Measurements from ENCODE around the gene RIMBP2. TPM values are rescaled to one million over a fixed set of nuclear protein-coding genes. Genes with fewer than 3 reads are reported as not detected.

The RIMBP2 gene
- total and polyA plus RNA-seq, 2 donors (not counting 1 experiment from before 2014, with no cell fraction given), result 0.17 TPM; not detected in 1

- no peaks in the 10 kb centered on the region for H4K20me1 ChIP-seq (ENCODE audit: control insufficient read depth, extremely low read depth, insufficient read depth, low read length)
- no peaks in the 10 kb centered on the region for H3K4me1 ChIP-seq (ENCODE audit: control insufficient read depth, extremely low read depth, insufficient read depth, low read length)
- no peaks in the 10 kb centered on the region for H3K36me3 ChIP-seq (ENCODE audit: control insufficient read depth, insufficient read depth, low read length)
- no peak overlapping the region for H2AFZ ChIP-seq (ENCODE audit: low read length)
- H3K27me3 ChIP-seq (ENCODE audit: control insufficient read depth, insufficient read depth, low read length), result no peaks in the 10 kb centered on the region
- no peak overlapping the region for H3K4me2 ChIP-seq (ENCODE audit: extremely low read depth, insufficient read depth, low read length)
- DNase-seq (ENCODE audit: low read depth in 2 of 2), result no peak
- no peak overlapping the region for H3K9ac ChIP-seq (ENCODE audit: insufficient read depth, low read length)
- no peak overlapping the region for H3K4me3 ChIP-seq (replicated peaks in 1 of 4; ENCODE audit: control extremely low read depth in 1 of 4, insufficient read depth in 1 of 4, low read depth in 3 of 4, low read length in 4 of 4)
- no peaks in the 10 kb centered on the region for H3K79me2 ChIP-seq (ENCODE audit: control insufficient read depth, insufficient read depth, low read length)
- no peak for TF ChIP-seq EZH2 (IDR thresholded peaks at IDR 0.05; ENCODE audit: low read length, missing control alignments)
- TF ChIP-seq CTCF (conservative IDR thresholded peaks at IDR 0.05 in 1 of 2, IDR thresholded peaks at IDR 0.05 in 1 of 2; ENCODE audit: low read depth in 1 of 2, low read length in 2 of 2), result no peak
- H3K27ac ChIP-seq (ENCODE audit: insufficient read depth, low read length), result no peak overlapping the region
- no peaks in the 10 kb centered on the region for H3K9me3 ChIP-seq (ENCODE audit: control insufficient read depth, insufficient read depth, low read depth, low read length)
Measured at GRCh38 chr12:130489293-130489692, 226.8 kb downstream of the RIMBP2 start.

- Histone ChIP-seq H3K4me3 (replicated peaks in 1 of 4; ENCODE audit: control extremely low read depth in 1 of 4, insufficient read depth in 1 of 4, low read depth in 3 of 4, low read length in 4 of 4) (no peak overlapping the region), H3K36me3 (ENCODE audit: control insufficient read depth, insufficient read depth, low read length) (no peaks in the 10 kb centered on the region), H3K4me2 (ENCODE audit: extremely low read depth, insufficient read depth, low read length) (no peak overlapping the region), H3K27me3 (ENCODE audit: control insufficient read depth, insufficient read depth, low read length) (no peaks in the 10 kb centered on the region), H2AFZ (ENCODE audit: low read length) (no peak overlapping the region), H3K79me2 (ENCODE audit: control insufficient read depth, insufficient read depth, low read length) (no peaks in the 10 kb centered on the region), H3K27ac (ENCODE audit: insufficient read depth, low read length) (no peak overlapping the region), H4K20me1 (ENCODE audit: control insufficient read depth, extremely low read depth, insufficient read depth, low read length) (no peaks in the 10 kb centered on the region), H3K4me1 (ENCODE audit: control insufficient read depth, extremely low read depth, insufficient read depth, low read length) (no peaks in the 10 kb centered on the region), H3K9ac (ENCODE audit: insufficient read depth, low read length) (no peak overlapping the region), H3K9me3 (ENCODE audit: control insufficient read depth, insufficient read depth, low read depth, low read length) (no peaks in the 10 kb centered on the region)
- TF ChIP-seq CTCF (conservative IDR thresholded peaks at IDR 0.05 in 1 of 2, IDR thresholded peaks at IDR 0.05 in 1 of 2; ENCODE audit: low read depth in 1 of 2, low read length in 2 of 2) (no peak), EZH2 (IDR thresholded peaks at IDR 0.05; ENCODE audit: low read length, missing control alignments) (no peak)
- DNase-seq (ENCODE audit: low read depth in 2 of 2), result no peak
Measured at GRCh38 chr12:130488358-130488710, 227.8 kb downstream of the RIMBP2 start.

- H3K36me3 ChIP-seq (ENCODE audit: control insufficient read depth, insufficient read depth, low read length), result no peaks in the 10 kb centered on the region
- no peaks in the 10 kb centered on the region for H4K20me1 ChIP-seq (ENCODE audit: control insufficient read depth, extremely low read depth, insufficient read depth, low read length)
- no peaks in the 10 kb centered on the region for H3K79me2 ChIP-seq (ENCODE audit: control insufficient read depth, insufficient read depth, low read length)
- no peak for DNase-seq (ENCODE audit: low read depth in 2 of 2)
- no peak overlapping the region for H3K9ac ChIP-seq (ENCODE audit: insufficient read depth, low read length)
- H3K27me3 ChIP-seq (ENCODE audit: control insufficient read depth, insufficient read depth, low read length), result no peaks in the 10 kb centered on the region
- no peak for TF ChIP-seq EZH2 (IDR thresholded peaks at IDR 0.05; ENCODE audit: low read length, missing control alignments)
- no peak for TF ChIP-seq CTCF (conservative IDR thresholded peaks at IDR 0.05 in 1 of 2, IDR thresholded peaks at IDR 0.05 in 1 of 2; ENCODE audit: low read depth in 1 of 2, low read length in 2 of 2)
- no peak overlapping the region for H3K27ac ChIP-seq (ENCODE audit: insufficient read depth, low read length)
- no peak overlapping the region for H2AFZ ChIP-seq (ENCODE audit: low read length)
- no peak overlapping the region for H3K4me2 ChIP-seq (ENCODE audit: extremely low read depth, insufficient read depth, low read length)
- H3K4me3 ChIP-seq (replicated peaks in 1 of 4; ENCODE audit: control extremely low read depth in 1 of 4, insufficient read depth in 1 of 4, low read depth in 3 of 4, low read length in 4 of 4), result no peak overlapping the region
- H3K4me1 ChIP-seq (ENCODE audit: control insufficient read depth, extremely low read depth, insufficient read depth, low read length), result no peaks in the 10 kb centered on the region
- no peaks in the 10 kb centered on the region for H3K9me3 ChIP-seq (ENCODE audit: control insufficient read depth, insufficient read depth, low read depth, low read length)
Measured at GRCh38 chr12:130487636-130488357, 228.3 kb downstream of the RIMBP2 start.

Data from fibroblast of lung (primary cell).